ENCODE data around the gene C10orf53. TPM values are rescaled to one million over a fixed set of nuclear protein-coding genes. Genes with fewer than 3 reads are reported as not detected.

C10orf53 gene
- polyA plus RNA-seq, 1 of the 3 experiments (the other 2 are of a cell fraction): not detected

DNA sequence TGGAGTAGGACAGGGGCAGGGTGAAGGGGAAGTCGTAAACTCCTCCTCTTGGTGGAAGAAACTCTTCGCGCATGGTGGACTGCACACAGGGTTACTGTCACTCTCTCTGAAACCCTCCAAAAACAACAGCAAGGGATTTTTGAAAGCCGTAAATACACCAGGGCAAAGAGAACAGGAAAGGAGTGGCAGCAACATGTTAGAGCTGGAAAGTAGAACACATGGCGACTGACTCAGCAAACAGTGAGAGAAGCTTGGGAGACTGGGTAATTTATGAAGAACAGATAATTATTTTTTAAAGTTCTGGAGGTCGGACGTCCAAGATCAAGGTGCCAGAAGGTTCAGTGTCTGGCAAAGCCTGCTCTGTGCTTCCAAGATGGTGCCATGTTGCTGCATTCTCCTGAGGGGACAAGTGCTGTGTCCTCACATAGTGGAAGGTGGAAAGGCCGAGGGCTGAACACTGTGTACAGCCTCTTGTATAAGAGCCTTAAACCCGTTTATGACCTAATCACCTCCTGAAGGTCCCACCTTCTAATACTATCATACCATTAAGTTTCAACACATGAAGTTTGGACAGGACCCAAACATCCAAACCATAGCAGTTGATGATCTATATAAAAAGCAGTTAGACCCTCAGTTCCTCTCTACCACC, 22.5 kb upstream of the C10orf53 start (continued):
- TF ChIP-seq IRF3 (IDR thresholded peaks at IDR 0.05; ENCODE audit: low read depth, low read length) (no peak), EP300 (IDR thresholded peaks at IDR 0.05; ENCODE audit: borderline replicate concordance in 1 of 2, low read depth in 1 of 2, low read length in 1 of 2) (no peak), RXRA (IDR thresholded peaks at IDR 0.05; ENCODE audit: borderline replicate concordance, low read depth) (no peak), RFX5 (IDR thresholded peaks at IDR 0.05; ENCODE audit: low read length) (no peak), PBX3 (IDR thresholded peaks at IDR 0.05) (no peak)
- TF ChIP-seq, protein P1, sequence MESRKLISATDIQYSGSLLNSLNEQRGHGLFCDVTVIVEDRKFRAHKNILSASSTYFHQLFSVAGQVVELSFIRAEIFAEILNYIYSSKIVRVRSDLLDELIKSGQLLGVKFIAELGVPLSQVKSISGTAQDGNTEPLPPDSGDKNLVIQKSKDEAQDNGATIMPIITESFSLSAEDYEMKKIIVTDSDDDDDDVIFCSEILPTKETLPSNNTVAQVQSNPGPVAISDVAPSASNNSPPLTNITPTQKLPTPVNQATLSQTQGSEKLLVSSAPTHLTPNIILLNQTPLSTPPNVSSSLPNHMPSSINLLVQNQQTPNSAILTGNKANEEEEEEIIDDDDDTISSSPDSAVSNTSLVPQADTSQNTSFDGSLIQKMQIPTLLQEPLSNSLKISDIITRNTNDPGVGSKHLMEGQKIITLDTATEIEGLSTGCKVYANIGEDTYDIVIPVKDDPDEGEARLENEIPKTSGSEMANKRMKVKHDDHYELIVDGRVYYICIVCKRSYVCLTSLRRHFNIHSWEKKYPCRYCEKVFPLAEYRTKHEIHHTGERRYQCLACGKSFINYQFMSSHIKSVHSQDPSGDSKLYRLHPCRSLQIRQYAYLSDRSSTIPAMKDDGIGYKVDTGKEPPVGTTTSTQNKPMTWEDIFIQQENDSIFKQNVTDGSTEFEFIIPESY (IDR thresholded peaks at IDR 0.05; ENCODE audit: borderline replicate concordance, low read depth): no peak
- TF ChIP-seq, protein P2, sequence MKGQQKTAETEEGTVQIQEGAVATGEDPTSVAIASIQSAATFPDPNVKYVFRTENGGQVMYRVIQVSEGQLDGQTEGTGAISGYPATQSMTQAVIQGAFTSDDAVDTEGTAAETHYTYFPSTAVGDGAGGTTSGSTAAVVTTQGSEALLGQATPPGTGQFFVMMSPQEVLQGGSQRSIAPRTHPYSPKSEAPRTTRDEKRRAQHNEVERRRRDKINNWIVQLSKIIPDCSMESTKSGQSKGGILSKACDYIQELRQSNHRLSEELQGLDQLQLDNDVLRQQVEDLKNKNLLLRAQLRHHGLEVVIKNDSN (IDR thresholded peaks at IDR 0.05; ENCODE audit: borderline replicate concordance, low read depth): no peak

DNA sequence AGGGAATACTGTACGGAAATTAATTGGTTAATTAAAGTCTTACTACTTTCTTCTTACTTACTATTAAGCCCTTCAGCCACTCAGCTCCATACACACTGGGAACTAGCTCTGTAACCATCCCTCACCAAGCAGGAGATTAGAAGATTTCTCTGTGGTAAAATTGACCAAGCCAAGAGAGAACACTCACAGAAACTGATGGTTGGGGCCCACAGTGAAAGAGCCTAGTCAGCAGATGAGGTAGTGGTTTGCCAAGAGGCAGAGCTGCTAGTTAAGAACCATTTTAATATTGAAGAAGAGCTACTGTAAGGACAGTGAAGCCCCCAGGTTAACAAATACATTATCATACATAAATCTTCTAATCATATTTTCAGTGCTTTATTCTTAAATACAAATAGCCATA, 21.8 kb upstream of the C10orf53 start:
- peaks cover 0 to 16% of the 10 kb centered on the region in 2 experiments; a peak in 1 of 4 replicates for H3K4me1 ChIP-seq (ENCODE audit: control insufficient read depth in 1 of 2, insufficient read depth in 2 of 2, low read depth in 1 of 2, low read length in 1 of 2)
- no peak overlapping the region for H3K9ac ChIP-seq
- H3K27ac ChIP-seq (ENCODE audit: low read depth in 2 of 2, low read length in 1 of 2): no peak overlapping the region
- no peak for DNase-seq
- no peaks in the 10 kb centered on the region for H3K9me2 ChIP-seq
- H3K4me2 ChIP-seq: no peak overlapping the region
- no peak overlapping the region for H3K4me3 ChIP-seq (ENCODE audit: low read depth in 2 of 2, low read length in 1 of 2)
- WGBS (ENCODE audit: low lambda C conversion rate): 67% methylated on average over 1 of the region's 1 CpG
- POLR2A ChIA-PET: no interaction called here
- H3K36me3 ChIP-seq (replicated peaks in 1 of 2; ENCODE audit: control insufficient read depth in 1 of 2, insufficient read depth in 2 of 2, low read length in 1 of 2): no peaks in the 10 kb centered on the region
- H4K20me1 ChIP-seq (ENCODE audit: insufficient read depth): no peaks in the 10 kb centered on the region
- no peak for TF ChIP-seq FOSL2 (IDR thresholded peaks at IDR 0.05; ENCODE audit: borderline replicate concordance, low read depth)
- TF ChIP-seq GATA2 (CRISPR knock-in tag; IDR thresholded peaks at IDR 0.05): no peak
- no peak for TF ChIP-seq MEF2A (IDR thresholded peaks at IDR 0.05; ENCODE audit: borderline replicate concordance, low read depth)
- no peak for TF ChIP-seq PBX3 (IDR thresholded peaks at IDR 0.05)
- TF ChIP-seq POLR2AphosphoS5 (IDR thresholded peaks at IDR 0.05; ENCODE audit: low read depth, low read length): no peak
- TF ChIP-seq TAF1 (IDR thresholded peaks at IDR 0.05; ENCODE audit: borderline replicate concordance, low read depth, low read length): no peak
- TF ChIP-seq, protein P3, sequence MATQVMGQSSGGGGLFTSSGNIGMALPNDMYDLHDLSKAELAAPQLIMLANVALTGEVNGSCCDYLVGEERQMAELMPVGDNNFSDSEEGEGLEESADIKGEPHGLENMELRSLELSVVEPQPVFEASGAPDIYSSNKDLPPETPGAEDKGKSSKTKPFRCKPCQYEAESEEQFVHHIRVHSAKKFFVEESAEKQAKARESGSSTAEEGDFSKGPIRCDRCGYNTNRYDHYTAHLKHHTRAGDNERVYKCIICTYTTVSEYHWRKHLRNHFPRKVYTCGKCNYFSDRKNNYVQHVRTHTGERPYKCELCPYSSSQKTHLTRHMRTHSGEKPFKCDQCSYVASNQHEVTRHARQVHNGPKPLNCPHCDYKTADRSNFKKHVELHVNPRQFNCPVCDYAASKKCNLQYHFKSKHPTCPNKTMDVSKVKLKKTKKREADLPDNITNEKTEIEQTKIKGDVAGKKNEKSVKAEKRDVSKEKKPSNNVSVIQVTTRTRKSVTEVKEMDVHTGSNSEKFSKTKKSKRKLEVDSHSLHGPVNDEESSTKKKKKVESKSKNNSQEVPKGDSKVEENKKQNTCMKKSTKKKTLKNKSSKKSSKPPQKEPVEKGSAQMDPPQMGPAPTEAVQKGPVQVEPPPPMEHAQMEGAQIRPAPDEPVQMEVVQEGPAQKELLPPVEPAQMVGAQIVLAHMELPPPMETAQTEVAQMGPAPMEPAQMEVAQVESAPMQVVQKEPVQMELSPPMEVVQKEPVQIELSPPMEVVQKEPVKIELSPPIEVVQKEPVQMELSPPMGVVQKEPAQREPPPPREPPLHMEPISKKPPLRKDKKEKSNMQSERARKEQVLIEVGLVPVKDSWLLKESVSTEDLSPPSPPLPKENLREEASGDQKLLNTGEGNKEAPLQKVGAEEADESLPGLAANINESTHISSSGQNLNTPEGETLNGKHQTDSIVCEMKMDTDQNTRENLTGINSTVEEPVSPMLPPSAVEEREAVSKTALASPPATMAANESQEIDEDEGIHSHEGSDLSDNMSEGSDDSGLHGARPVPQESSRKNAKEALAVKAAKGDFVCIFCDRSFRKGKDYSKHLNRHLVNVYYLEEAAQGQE (IDR thresholded peaks at IDR 0.05; ENCODE audit: low read depth, low read length): no peak
- TF ChIP-seq TCF12 (IDR thresholded peaks at IDR 0.05): no peak
- TF ChIP-seq RCOR1 (IDR thresholded peaks at IDR 0.05; ENCODE audit: low read length): no peak
- no peak for TF ChIP-seq NFIC (IDR thresholded peaks at IDR 0.05; ENCODE audit: borderline replicate concordance)
- TF ChIP-seq JUND (IDR thresholded peaks at IDR 0.05): no peak
- TF ChIP-seq ELF1 (IDR thresholded peaks at IDR 0.05): no peak
- no peak for TF ChIP-seq CHD2 (IDR thresholded peaks at IDR 0.05; ENCODE audit: low read length, partially characterized antibody)
- H3F3A ChIP-seq (replicated peaks; ENCODE audit: insufficient read depth): no peaks in the 10 kb centered on the region
- H3K27me3 ChIP-seq (ENCODE audit: insufficient read depth): no peaks in the 10 kb centered on the region
- no peaks in the 10 kb centered on the region for H3K9me3 ChIP-seq
- CTCF ChIA-PET: interaction anchor here (1.0 kb wide), 1 partner anchor 63 kb away, joined by 3 read pairs; no protein-coding TSS in a partner anchor
- H3K79me2 ChIP-seq (ENCODE audit: insufficient read depth): no peaks in the 10 kb centered on the region
- no peak overlapping the region for H2AFZ ChIP-seq (ENCODE audit: low read depth)
